ENCODE results near the gene RIMS3.
A peak's percentile ranks its signal among the peaks of the same experiment; 100 is the strongest.

- TF ChIP-seq CTCF (IDR thresholded peaks at IDR 0.05; ENCODE audit: insufficient read depth, low read length, poor library complexity, severe bottlenecking) (peak; percentile 19), EZH2phosphoT487 (conservative IDR thresholded peaks at IDR 0.05; ENCODE audit: low read length) (no peak)
Observed at GRCh38 chr1:40625076-40625475, 40.4 kb downstream of the RIMS3 start.
